Motor neuron (in vitro differentiated cells): ENCODE measurements around the gene TBC1D9B. TPM values are rescaled to one million over a fixed set of nuclear protein-coding genes. Genes with fewer than 3 reads are reported as not detected.

Experiments used
- ATAC-seq, 8 experiments: fragments of 200-7000 bp; cut with Tn5 transposase; replicated peaks in 6 of 8; 2 replicates each; pipeline ENCODE4 v1.8.0; 2021; ENCODE audit warnings: mild to moderate bottlenecking in 8 of 8, moderate library complexity in 8 of 8
- H3K27ac ChIP-seq, 2 donors: fragments of 250-450 bp; sonication (Bioruptor Pico); 2 replicates each; pipeline ENCODE4 v1.9.0; 2021; ENCODE audit warnings: antibody characterized with exemption in 2 of 2, mild to moderate bottlenecking in 2 of 2, moderate library complexity in 1 of 2
- H3K4me1 ChIP-seq, 2 donors: fragments of 250-450 bp; sonication (Bioruptor Pico); replicated peaks in 1 of 2; 2 replicates each; pipeline ENCODE4 v1.6.1; 2021; ENCODE audit warnings: antibody characterized with exemption in 2 of 2, mild to moderate bottlenecking in 2 of 2, moderate library complexity in 1 of 2
- H3K4me3 ChIP-seq, 5 donors: fragments of 250-450 bp; sonication (Bioruptor Pico); 2 replicates each; pipeline ENCODE4 v1.9.0; 2021; ENCODE audit warnings: antibody characterized with exemption in 5 of 5, mild to moderate bottlenecking in 5 of 5, moderate library complexity in 4 of 5
- WGBS, 10 experiments: fragments of 450-650 bp; shearing (Covaris generic); methylation state at CpG; one replicate each; pipeline ENCODE4 v1.0.0; 2022; 5-methylcytosine and 5-hydroxymethylcytosine counted together
- in situ Hi-C, 9 experiments: fragments of 400-800 bp; cut with MboI; loops; one replicate each; pipeline ENCODE4 v1.15.0; 2021; ENCODE audit warnings: low sequenced_read_pairs in 9 of 9, low pct_unique_long_range_greater_than_20kb in 2 of 9; ENCODE audit not compliant: unreplicated experiment in 9 of 9
- total RNA-seq, 8 experiments: library from RNA; unstranded; fragments of 300-600 nt; gene quantifications; 2 replicates each; pipeline versions ENCODE4 v1.2.3 to v1.2.4, GENCODE V29; 2022

Gene TBC1D9B
- total RNA-seq, 8 experiments from 2014 or later: 29.6 to 103 (median 49.0) TPM

DNA sequence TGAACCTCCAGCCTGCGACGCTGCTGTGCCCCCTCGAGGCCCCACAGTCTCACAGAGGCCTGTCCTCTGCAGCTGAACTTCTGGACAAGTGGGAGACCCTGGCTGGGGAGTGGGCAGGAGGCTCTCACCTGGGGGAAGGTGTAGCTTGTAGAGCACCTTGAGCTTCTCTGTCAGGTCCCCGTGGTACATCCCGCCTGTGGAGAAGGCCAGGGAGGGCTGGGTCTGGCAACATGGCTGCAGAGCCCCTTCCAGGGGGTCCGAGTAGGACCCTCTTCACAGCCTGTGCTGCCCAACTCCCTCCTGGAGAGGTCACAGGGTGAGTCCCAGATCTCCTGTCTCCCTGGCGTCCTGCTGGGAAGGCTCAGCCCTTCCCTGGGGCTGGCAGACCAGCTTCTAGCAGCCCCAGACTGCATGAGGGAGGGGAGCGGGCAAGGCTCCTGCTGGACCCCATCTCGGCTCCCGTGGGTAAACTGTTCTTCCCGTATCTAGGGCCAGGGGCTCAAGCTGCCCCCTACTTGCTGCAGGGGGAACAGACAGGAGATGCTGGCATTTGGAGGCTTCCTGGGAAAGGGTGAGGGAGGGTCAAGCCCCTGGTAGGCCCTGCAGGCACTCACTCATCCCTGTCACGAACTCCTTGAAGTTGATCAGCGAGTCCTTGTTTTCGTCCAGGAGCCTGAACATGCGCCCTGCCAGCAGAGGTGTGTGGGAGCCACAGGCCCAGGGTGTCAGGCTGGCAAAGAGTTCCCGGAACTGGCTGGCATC, 37.9 kb downstream of the TBC1D9B start:
- Histone ChIP-seq H3K4me1 (no peaks in the 10 kb centered on the region), H3K4me3 (no peak overlapping the region), H3K27ac (no peak overlapping the region)
- in situ Hi-C loops: no loop called here
- 50 to 100% (median 100%) methylated on average over 1 to 5 of the region's 16 CpGs; no CpG with 5 or more reads in 5 of the 10 experiments for WGBS, 10 experiments
- no peak for ATAC-seq

GRCh38 chr5:179869101-179869500, 38.6 kb downstream of the TBC1D9B start:
- peak in 1 of 8 experiments; percentile 17 for ATAC-seq
- no peaks in the 10 kb centered on the region for H3K4me1 ChIP-seq
- no peak overlapping the region for H3K27ac ChIP-seq
- no peak overlapping the region for H3K4me3 ChIP-seq
- in situ Hi-C loops: no loop called here
- 58 to 100% (median 100%) methylated on average over 1 to 3 of the region's 5 CpGs; no CpG with 5 or more reads in 5 of the 10 experiments for WGBS, 10 experiments

GRCh38 chr5:179868541-179868940, 39.2 kb downstream of the TBC1D9B start:
- H3K4me1 ChIP-seq: no peaks in the 10 kb centered on the region
- no peak for ATAC-seq
- 83 to 100% (median 100%) methylated on average over 1 to 11 of the region's 14 CpGs; no CpG with 5 or more reads in 3 of the 10 experiments for WGBS, 10 experiments
- H3K4me3 ChIP-seq: no peak overlapping the region
- H3K27ac ChIP-seq: no peak overlapping the region
- in situ Hi-C loops: no loop called here

DNA sequence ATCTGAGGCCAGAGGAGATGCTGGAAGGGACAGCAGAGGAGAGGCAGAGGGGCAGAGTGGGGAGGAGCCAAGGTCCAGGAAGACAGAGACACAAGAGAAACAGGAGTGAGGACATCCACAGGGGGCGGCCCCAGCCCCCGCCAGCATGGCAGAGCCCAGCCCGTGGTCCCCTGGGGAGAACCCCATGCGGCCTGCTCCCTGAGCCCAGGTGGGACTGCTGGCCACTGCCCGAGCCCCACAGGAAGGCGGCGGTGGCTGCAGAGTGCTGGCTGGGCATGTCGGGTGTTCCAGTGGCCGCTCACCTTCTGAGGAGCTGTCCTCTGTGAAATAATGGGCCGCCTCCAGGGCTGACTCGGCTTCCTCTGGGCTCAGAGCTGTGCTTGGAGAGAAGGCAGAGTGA, 40.2 kb downstream of the TBC1D9B start:
- WGBS, 10 experiments: 80 to 100% (median 90%) methylated on average over 1 to 3 of the region's 11 CpGs; no CpG with 5 or more reads in 6 of the 10 experiments
- Histone ChIP-seq H3K4me3 (no peak overlapping the region), H3K27ac (no peak overlapping the region), H3K4me1 (no peaks in the 10 kb centered on the region)
- in situ Hi-C loops: no loop called here
- ATAC-seq: no peak

- Histone ChIP-seq H3K27ac (no peak overlapping the region), H3K4me1 (no peaks in the 10 kb centered on the region), H3K4me3 (no peak overlapping the region)
- WGBS, 10 experiments: 83 to 100% (median 94%) methylated on average over 1 to 3 of the region's 6 CpGs; no CpG with 5 or more reads in 6 of the 10 experiments
- ATAC-seq: no peak
- in situ Hi-C loops: no loop called here
These were observed 40.6 kb downstream of the TBC1D9B start for GRCh38 chr5:179867079-179867465.

- ATAC-seq: no peak
- WGBS, 10 experiments: 38 to 100% (median 84%) methylated on average over 1 to 17 of the region's 21 CpGs; no CpG with 5 or more reads in 3 of the 10 experiments
- Histone ChIP-seq H3K4me1 (no peaks in the 10 kb centered on the region), H3K27ac (no peak overlapping the region), H3K4me3 (no peak overlapping the region)
- in situ Hi-C loops: no loop called here
These were observed 41.2 kb downstream of the TBC1D9B start for GRCh38 chr5:179866241-179867078.

DNA sequence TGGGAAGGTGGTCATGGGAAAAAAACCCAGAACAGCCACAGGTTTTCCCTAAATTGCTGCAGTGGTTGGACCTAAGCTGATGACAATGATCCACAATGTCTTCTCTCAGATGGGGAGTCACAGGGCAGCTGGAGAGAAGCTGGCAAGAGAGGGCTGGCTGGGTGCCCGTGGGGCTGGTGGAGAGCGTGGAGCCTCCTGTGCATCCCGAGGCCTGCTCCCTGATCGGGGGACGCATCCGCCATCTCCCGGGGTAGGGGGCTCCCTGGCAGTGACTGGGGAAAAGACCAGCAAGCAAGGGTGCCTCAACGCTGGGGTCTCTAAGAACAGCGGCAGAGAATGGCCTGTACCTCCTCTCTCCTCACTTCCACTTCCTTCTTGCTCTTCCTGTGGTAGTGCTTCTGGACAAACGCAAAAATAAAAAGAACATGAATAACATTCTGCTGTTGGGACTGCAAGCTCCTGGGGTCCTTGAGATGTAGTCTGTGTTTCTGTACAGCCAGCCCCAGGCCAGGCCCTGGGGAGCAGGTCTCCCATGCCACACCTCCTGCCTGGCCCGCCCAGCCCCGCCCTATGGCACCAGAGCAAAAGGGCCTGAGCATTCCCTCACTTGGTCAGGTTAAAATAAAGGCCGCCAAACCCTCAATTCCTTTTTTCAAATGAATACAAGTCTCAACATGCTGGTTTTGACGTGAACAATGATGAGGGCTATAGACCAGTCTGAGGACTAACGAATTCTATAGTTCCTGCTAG, 42.0 kb downstream of the TBC1D9B start:
- WGBS, 10 experiments: 72 to 100% (median 95%) methylated on average over 1 to 6 of the region's 15 CpGs; no CpG with 5 or more reads in 4 of the 10 experiments
- ATAC-seq: no peak
- Histone ChIP-seq H3K4me1 (no peaks in the 10 kb centered on the region), H3K4me3 (no peak overlapping the region), H3K27ac (no peak overlapping the region)
- in situ Hi-C loops: no loop called here

- H3K4me3 ChIP-seq: no peak overlapping the region
- WGBS, 10 experiments: 83 to 100% methylated on average over 1 of the region's 7 CpGs; no CpG with 5 or more reads in 8 of the 10 experiments
- H3K4me1 ChIP-seq: peaks cover 8 to 9% of the 10 kb centered on the region in 2 donors
- peak in 1 of 8 experiments; percentile 34 for ATAC-seq
- in situ Hi-C loops: no loop called here
- no peak overlapping the region for H3K27ac ChIP-seq
These were observed 43.0 kb downstream of the TBC1D9B start for GRCh38 chr5:179864686-179865085.

- Histone ChIP-seq H3K27ac (no peak overlapping the region), H3K4me3 (no peak overlapping the region), H3K4me1 (peaks cover 9 to 11% of the 10 kb centered on the region in 2 donors)
- 94 to 100% (median 97%) methylated on average over 1 to 7 of the region's 31 CpGs; no CpG with 5 or more reads in 5 of the 10 experiments for WGBS, 10 experiments
- in situ Hi-C loops: no loop called here
- ATAC-seq: no peak
These were observed 44.1 kb downstream of the TBC1D9B start for GRCh38 chr5:179863449-179864085.

GRCh38 chr5:179862891-179863290, 44.8 kb downstream of the TBC1D9B start:
- H3K27ac ChIP-seq: no peak overlapping the region
- no peak for ATAC-seq
- in situ Hi-C loops: no loop called here
- 90 to 100% (median 98%) methylated on average over 2 to 6 of the region's 9 CpGs; no CpG with 5 or more reads in 4 of the 10 experiments for WGBS, 10 experiments
- peaks cover 9 to 11% of the 10 kb centered on the region in 2 donors for H3K4me1 ChIP-seq
- H3K4me3 ChIP-seq: no peak overlapping the region

DNA sequence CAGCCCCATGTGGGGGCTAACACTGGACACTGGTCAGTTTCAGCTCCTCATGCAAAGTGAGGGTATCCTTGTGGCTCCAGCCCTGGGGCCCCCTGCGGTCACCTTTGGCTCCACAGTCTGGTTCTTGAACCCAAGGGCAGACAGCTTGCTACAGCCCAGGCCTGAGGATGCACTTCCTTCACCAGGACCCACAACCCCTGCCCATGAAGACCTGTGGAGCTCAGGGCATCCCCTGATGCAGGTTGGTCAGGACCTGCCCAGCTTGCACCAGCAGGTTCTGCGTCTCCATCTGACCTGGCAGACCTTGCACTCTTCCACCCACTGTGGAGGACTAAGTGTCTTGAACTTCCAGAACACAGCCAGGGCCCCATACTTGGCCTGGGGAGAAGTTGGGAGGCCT, 45.4 kb downstream of the TBC1D9B start:
- WGBS, 10 experiments: 88 to 100% (median 100%) methylated on average over 1 of the region's 2 CpGs; no CpG with 5 or more reads in 6 of the 10 experiments
- Histone ChIP-seq H3K4me3 (no peak overlapping the region), H3K4me1 (peaks cover 13 to 14% of the 10 kb centered on the region in 2 donors), H3K27ac (no peak overlapping the region)
- in situ Hi-C loops: no loop called here
- no peak for ATAC-seq

- ATAC-seq: no peak
- in situ Hi-C loops: no loop called here
- WGBS, 10 experiments: 33 to 71% (median 49%) methylated on average over 1 to 9 of the region's 11 CpGs
- Histone ChIP-seq H3K27ac (no peak overlapping the region), H3K4me1 (peaks cover 13 to 16% of the 10 kb centered on the region in 2 donors), H3K4me3 (peak overlapping the region in 1 of 5 donors; percentile 81)
These were observed 47.4 kb downstream of the TBC1D9B start for GRCh38 chr5:179860301-179860700.
